Measurements from ENCODE around the gene CDC25B. TPM values are rescaled to one million over a fixed set of nuclear protein-coding genes. Genes with fewer than 3 reads are reported as not detected.

The CDC25B gene
- total and polyA plus RNA-seq, 2 donors (not counting 3 experiments of a cell fraction or from before 2014, with no cell fraction given) = 46.7 to 76.5 TPM

DNA sequence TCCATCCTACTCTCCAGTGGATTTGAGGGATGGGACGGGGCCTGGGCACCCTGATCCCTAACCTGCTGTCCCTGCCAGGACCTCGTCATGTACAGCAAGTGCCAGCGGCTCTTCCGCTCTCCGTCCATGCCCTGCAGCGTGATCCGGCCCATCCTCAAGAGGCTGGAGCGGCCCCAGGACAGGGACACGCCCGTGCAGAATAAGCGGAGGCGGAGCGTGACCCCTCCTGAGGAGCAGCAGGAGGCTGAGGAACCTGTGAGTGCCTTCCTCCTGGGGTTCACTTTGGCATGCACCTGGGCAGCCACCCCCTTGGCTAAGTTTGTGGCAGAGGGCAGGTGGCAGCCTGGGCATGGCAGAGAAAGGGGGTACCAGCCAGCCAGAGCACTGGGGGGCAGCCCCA is 5.7 kb downstream of the CDC25B start:
- Histone ChIP-seq H3K79me2 (ENCODE audit: control insufficient read depth, insufficient read depth, low read length) (peaks cover 20% of the 10 kb centered on the region), H3K4me3 (replicated peaks in 1 of 3; ENCODE audit: insufficient read depth in 1 of 3, low read depth in 1 of 3, low read length in 3 of 3) (no peak overlapping the region), H3K9me3 (replicated peaks; ENCODE audit: control insufficient read depth, insufficient read depth, low read length) (no peaks in the 10 kb centered on the region), H2AFZ (ENCODE audit: low read depth, low read length) (no peak overlapping the region), H3K27me3 (ENCODE audit: control insufficient read depth in 2 of 2, insufficient read depth in 2 of 2, low read length in 2 of 2) (no peaks in the 10 kb centered on the region), H3K9me1 (replicated peaks; ENCODE audit: control insufficient read depth, extremely low read depth, insufficient read depth, low read length) (no peaks in the 10 kb centered on the region), H3K9ac (replicated peaks; ENCODE audit: extremely low read depth, insufficient read depth, low read length) (no peak overlapping the region), H3K4me1 (ENCODE audit: control insufficient read depth, extremely low read depth, insufficient read depth, low read length) (peaks cover 19% of the 10 kb centered on the region), H3K27ac (ENCODE audit: insufficient read depth, low read depth, low read length) (no peak overlapping the region), H3K36me3 (ENCODE audit: control insufficient read depth in 2 of 2, extremely low read depth in 1 of 2, insufficient read depth in 2 of 2, low read length in 2 of 2) (peaks cover 0 to 26% of the 10 kb centered on the region in 2 experiments), H3K4me2 (ENCODE audit: insufficient read depth, low read length) (no peak overlapping the region), H4K20me1 (replicated peaks; ENCODE audit: control insufficient read depth, extremely low read depth, insufficient read depth, low read length) (no peaks in the 10 kb centered on the region)
- TF ChIP-seq POLR2AphosphoS5 (IDR thresholded peaks at IDR 0.05; ENCODE audit: insufficient read depth, low read depth, low read length) = no peak
- TF ChIP-seq GATA2 (IDR thresholded peaks at IDR 0.05; ENCODE audit: insufficient read depth, insufficient read length, low read depth, low read length) = no peak
- TF ChIP-seq, protein P1, sequence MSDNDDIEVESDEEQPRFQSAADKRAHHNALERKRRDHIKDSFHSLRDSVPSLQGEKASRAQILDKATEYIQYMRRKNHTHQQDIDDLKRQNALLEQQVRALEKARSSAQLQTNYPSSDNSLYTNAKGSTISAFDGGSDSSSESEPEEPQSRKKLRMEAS (IDR thresholded peaks at IDR 0.05; ENCODE audit: insufficient read depth, insufficient read length) = no peak
- TF ChIP-seq EZH2 (IDR thresholded peaks at IDR 0.05; ENCODE audit: borderline replicate concordance, low read depth, low read length, severe bottlenecking) = no peak
- no peak for TF ChIP-seq MYC (IDR thresholded peaks at IDR 0.05; ENCODE audit: low read depth, low read length)
- FAIRE-seq = no peak
- dilution Hi-C loops (cut with MboI; ENCODE audit: extremely low pct_ligation_motif_present, low sequenced_read_pairs) = no loop called here
- BruUV-seq (replicated peaks) = no TSS peak
- no peak for DNase-seq (ENCODE audit: low read depth, low spot score)
- CTCF ChIA-PET = interaction anchor here (0.6 kb wide), 1 partner anchor 624 kb away, joined by 5 read pairs; no protein-coding TSS in a partner anchor
- POLR2A ChIA-PET = no interaction called here
- intact Hi-C loops (cut with micrococcal nuclease) = no loop called here

- FAIRE-seq (no peak), DNase-seq (ENCODE audit: low read depth, low spot score) (no peak)
- dilution Hi-C loops (cut with MboI; ENCODE audit: extremely low pct_ligation_motif_present, low sequenced_read_pairs) (no loop called here), intact Hi-C loops (cut with micrococcal nuclease) (no loop called here)
- no TSS peak for BruUV-seq (replicated peaks)
- no peak overlapping the region for H3K4me2 ChIP-seq (ENCODE audit: insufficient read depth, low read length)
- H3K9me3 ChIP-seq (replicated peaks; ENCODE audit: control insufficient read depth, insufficient read depth, low read length) = no peaks in the 10 kb centered on the region
- H3K4me3 ChIP-seq (replicated peaks in 1 of 3; ENCODE audit: insufficient read depth in 1 of 3, low read depth in 1 of 3, low read length in 3 of 3) = no peak overlapping the region
- H3K9me1 ChIP-seq (replicated peaks; ENCODE audit: control insufficient read depth, extremely low read depth, insufficient read depth, low read length) = no peaks in the 10 kb centered on the region
- peaks cover 0 to 26% of the 10 kb centered on the region in 2 experiments for H3K36me3 ChIP-seq (ENCODE audit: control insufficient read depth in 2 of 2, extremely low read depth in 1 of 2, insufficient read depth in 2 of 2, low read length in 2 of 2)
- no peak overlapping the region for H3K9ac ChIP-seq (replicated peaks; ENCODE audit: extremely low read depth, insufficient read depth, low read length)
- ChIA-PET POLR2A (no interaction called here), CTCF (interaction anchor here (0.6 kb wide), 1 partner anchor 18 kb away, joined by 3 read pairs; no protein-coding TSS in a partner anchor)
- H2AFZ ChIP-seq (ENCODE audit: low read depth, low read length) = no peak overlapping the region
- H3K4me1 ChIP-seq (ENCODE audit: control insufficient read depth, extremely low read depth, insufficient read depth, low read length) = peaks cover 19% of the 10 kb centered on the region
- H3K79me2 ChIP-seq (ENCODE audit: control insufficient read depth, insufficient read depth, low read length) = peaks cover 11% of the 10 kb centered on the region
- H4K20me1 ChIP-seq (replicated peaks; ENCODE audit: control insufficient read depth, extremely low read depth, insufficient read depth, low read length) = no peaks in the 10 kb centered on the region
- no peak for TF ChIP-seq JUN (IDR thresholded peaks at IDR 0.05; ENCODE audit: borderline replicate concordance, insufficient read depth, insufficient read length, low read depth)
- TF ChIP-seq POLR2AphosphoS5 (IDR thresholded peaks at IDR 0.05; ENCODE audit: insufficient read depth, low read depth, low read length) = no peak
- no peak for TF ChIP-seq EZH2 (IDR thresholded peaks at IDR 0.05; ENCODE audit: borderline replicate concordance, low read depth, low read length, severe bottlenecking)
- no peak for TF ChIP-seq GATA2 (IDR thresholded peaks at IDR 0.05; ENCODE audit: insufficient read depth, insufficient read length, low read depth, low read length)
- TF ChIP-seq, protein P1 (IDR thresholded peaks at IDR 0.05; ENCODE audit: insufficient read depth, insufficient read length) = no peak
- TF ChIP-seq POLR2A (IDR thresholded peaks at IDR 0.05; ENCODE audit: low read depth, low read length) = no peak
- no peak for TF ChIP-seq MYC (IDR thresholded peaks at IDR 0.05; ENCODE audit: low read depth, low read length)
- TF ChIP-seq, protein P2, sequence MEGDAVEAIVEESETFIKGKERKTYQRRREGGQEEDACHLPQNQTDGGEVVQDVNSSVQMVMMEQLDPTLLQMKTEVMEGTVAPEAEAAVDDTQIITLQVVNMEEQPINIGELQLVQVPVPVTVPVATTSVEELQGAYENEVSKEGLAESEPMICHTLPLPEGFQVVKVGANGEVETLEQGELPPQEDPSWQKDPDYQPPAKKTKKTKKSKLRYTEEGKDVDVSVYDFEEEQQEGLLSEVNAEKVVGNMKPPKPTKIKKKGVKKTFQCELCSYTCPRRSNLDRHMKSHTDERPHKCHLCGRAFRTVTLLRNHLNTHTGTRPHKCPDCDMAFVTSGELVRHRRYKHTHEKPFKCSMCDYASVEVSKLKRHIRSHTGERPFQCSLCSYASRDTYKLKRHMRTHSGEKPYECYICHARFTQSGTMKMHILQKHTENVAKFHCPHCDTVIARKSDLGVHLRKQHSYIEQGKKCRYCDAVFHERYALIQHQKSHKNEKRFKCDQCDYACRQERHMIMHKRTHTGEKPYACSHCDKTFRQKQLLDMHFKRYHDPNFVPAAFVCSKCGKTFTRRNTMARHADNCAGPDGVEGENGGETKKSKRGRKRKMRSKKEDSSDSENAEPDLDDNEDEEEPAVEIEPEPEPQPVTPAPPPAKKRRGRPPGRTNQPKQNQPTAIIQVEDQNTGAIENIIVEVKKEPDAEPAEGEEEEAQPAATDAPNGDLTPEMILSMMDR (IDR thresholded peaks at IDR 0.05; ENCODE audit: extremely low read depth in 1 of 2, insufficient read depth in 1 of 2, low read depth in 1 of 2, low read length in 2 of 2) = no peak
- no peak for TF ChIP-seq FOS (IDR thresholded peaks at IDR 0.05; ENCODE audit: borderline replicate concordance, insufficient read depth, low read length)
- no peak overlapping the region for H3K27ac ChIP-seq (ENCODE audit: insufficient read depth, low read depth, low read length)
- H3K27me3 ChIP-seq (ENCODE audit: control insufficient read depth in 2 of 2, insufficient read depth in 2 of 2, low read length in 2 of 2) = no peaks in the 10 kb centered on the region
Measured at GRCh38 chr20:3802524-3803239, 6.6 kb downstream of the CDC25B start.
